HG03135 (cell line): Measurements from ENCODE around the gene RBM20.
"Not testable (repeated sequence)": the region's sequence is repeated elsewhere in the genome, so short reads cannot be mapped to it uniquely, and the experiment has no call there.

Source experiments
- ATAC-seq: cut with Tn5 transposase; IDR thresholded peaks from one replicate; pipeline ENCODE4 v1.9.1; 2021; ENCODE audit warnings: mild to moderate bottlenecking, moderate library complexity; ENCODE audit not compliant: unreplicated experiment

Gene RBM20

GRCh38 chr10:110643653-110644597 lies at the start of gene RBM20:
Gene RBM20, plus strand, starts transcription at chr10:110644336. Its CDS starts 119 bp downstream, at chr10:110644455.
- no peak for ATAC-seq

DNA sequence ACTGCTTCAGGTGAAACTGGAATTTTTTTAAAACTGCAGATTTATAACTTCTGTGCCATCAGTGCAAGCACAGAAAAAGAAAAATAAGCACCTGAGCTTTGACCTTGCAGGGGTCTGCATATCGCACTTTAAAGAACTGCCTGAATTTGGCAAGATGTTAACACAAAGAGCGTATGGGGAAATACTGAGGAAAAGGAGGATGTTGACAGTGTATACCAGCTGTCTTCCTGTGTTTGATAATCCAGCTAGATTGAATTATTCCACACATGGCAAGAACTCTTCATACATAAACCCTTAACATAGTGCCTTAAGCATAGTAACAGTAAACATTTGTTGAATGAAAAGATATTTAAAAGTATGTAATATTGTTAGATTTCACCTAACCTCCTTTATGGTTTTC lies 46.7 kb upstream of the RBM20 start:
- no peak for ATAC-seq

GRCh38 chr10:110600487-110601101 lies 43.5 kb upstream of the RBM20 start:
- ATAC-seq, result no peak

- no peak for ATAC-seq
These were observed 42.6 kb upstream of the RBM20 start for GRCh38 chr10:110601581-110601980.

DNA sequence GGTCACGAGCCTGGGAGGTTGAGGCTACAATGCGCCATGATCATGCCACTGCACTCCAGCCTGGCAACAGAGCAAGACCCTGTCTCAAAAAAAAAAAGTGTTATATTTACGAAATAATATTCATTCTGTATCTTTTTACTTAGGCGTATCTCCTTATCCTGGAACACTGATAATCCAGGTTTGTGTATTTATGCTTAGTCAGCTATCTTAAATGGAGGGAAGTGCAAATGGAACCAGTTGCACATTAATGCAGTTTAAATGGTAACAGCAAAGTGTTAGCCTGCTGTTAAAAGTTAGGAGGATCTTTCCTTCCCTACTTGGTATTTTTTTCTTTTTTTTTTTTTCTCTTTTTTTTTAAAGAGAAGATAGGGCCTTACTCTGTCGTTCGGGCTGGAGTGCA lies 36.0 kb upstream of the RBM20 start:
- no peak for ATAC-seq

- no peak for ATAC-seq
These were observed 34.5 kb upstream of the RBM20 start for GRCh38 chr10:110609605-110610004.

DNA sequence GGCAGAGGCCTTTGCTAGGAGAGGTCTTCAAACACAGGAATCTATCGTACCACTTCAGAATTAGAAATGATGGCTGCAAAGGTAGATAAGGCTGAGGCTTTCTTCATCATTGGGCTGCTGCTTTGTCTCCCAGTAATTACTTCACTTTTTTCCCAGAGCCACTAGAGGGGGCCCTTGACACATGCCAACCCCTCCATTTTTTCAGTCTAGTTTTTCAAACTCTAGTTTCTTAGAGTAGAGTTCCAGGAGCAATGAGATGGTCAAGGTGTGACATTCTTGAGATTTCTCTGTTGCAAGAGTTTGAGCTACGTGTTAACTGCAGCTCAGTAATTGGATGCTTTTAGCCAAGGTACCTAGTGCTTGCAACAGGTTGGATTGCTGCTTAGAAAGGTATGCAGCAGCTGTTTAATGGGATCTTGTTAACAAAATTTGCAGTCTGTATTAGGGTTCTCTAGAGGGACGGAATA lies 33.8 kb upstream of the RBM20 start:
- ATAC-seq, result no peak

DNA sequence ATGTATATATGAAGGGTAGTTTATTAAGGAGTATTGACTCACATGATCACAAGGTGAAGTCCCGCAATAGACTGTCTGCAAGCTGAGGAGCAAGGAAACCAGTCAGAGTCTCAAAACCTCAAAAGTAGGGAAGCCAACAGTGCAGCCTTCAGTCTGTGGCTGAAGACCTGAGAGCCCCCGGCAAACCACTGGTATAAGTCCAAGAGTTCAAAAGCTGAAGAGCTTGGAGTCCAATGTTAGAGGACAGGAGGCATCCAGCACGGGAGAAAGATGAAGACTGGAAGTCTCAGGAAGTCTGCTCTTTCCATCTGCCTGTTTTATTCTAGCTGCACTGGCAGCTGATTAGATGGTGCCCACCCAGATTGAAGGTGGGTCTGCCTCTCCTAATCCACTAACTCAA lies 33.4 kb upstream of the RBM20 start:
- ATAC-seq, result not testable (repeated sequence)

DNA sequence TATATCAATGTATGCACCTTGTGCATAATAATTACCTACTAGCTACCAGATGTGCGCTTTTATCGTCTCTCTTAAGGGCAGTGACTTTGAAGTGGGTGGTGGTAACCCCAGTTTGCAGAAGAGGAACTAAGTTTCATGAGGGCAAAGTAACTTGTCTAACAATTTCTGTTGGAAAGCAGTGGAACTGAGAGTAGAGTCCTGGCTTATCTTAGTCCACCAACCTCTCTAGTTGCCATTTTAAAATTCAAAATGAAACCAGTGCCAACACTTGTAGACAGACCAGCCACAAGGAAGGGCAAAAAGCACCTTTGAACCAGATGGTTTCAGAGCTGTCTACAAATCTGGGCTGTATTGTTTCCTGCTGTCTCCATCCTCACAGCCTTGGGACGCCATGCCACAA lies 32.0 kb upstream of the RBM20 start:
- ATAC-seq, result no peak

DNA sequence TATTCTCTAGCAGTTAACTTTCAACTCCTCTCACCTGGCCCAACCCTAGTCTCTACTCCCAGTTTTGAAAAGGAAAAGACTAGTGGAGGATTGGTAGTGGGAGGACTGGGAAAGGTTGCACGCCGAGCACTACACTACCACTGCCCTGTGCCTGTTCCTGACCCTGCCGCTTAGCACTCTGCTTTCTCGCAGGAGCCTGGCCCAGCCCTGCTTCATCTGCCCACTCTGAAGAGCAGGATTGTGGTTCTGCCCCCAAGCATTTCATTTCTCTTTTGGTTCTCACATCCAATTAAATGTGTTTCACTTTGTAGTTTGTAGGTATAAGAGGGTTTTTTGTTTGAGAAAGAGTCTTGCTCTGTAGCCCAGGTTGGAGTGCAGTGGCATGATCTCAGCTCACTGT lies 31.5 kb upstream of the RBM20 start:
- no peak for ATAC-seq

- ATAC-seq, result no peak
These were observed 30.7 kb upstream of the RBM20 start for GRCh38 chr10:110613341-110613995.

DNA sequence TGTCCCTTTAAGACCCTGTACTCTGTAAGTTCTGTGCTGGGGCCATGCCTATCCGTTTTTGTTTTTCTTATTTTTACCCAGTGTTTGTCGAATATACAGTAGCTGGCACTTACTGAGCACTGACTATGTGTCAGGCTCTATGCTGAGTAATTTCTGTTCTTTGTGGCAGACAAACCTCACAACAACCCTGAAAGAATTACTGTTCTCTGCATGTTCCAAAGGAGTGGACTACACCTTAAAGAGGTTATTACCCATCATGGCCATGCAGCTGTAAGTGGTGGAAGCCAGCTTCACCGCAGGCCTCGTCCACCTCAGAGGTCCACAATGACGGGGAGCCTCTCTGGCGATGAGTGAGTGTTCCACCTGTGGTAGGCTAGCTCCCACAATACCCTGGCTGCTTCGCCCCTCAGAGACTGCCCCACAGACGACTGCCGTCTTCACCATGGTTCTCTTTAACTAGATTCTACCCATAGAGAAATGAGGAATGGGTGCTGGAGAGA lies 30.1 kb upstream of the RBM20 start:
- ATAC-seq, result no peak

DNA sequence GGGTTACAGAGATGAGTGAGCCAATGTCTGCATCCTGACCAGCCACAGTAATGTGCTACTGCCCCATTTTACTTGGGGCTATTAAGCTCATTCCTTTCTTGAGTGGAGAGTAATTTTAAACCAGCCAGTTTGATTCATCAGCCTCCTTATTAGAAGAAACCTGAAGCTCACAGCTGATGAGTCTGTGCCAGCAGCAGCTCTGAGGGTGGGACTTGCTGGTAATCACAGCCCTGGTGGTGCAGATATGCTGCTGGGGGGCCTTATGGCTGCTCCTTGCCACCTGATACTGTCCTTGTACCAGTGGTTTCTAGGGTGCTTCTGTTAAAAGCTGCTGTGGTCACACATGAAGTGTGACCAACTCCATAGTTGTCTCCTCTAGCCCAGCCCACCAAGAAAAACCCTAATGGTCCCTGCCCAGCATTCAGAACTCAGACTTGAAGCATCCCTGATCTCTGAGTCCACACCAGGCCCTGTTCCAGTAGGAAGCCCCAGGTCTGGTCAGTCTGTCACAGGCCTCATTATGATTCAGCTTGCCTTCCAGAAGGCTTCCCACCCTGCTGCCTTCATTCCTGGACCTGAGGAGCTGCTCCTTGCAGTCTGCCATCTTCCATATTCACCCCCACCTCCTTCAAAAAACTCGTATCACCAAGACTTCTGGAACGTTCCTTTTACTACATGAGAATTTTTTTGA lies 28.9 kb upstream of the RBM20 start:
- no peak for ATAC-seq

- ATAC-seq, result no peak
These were observed 27.6 kb upstream of the RBM20 start for GRCh38 chr10:110616493-110617033.

DNA sequence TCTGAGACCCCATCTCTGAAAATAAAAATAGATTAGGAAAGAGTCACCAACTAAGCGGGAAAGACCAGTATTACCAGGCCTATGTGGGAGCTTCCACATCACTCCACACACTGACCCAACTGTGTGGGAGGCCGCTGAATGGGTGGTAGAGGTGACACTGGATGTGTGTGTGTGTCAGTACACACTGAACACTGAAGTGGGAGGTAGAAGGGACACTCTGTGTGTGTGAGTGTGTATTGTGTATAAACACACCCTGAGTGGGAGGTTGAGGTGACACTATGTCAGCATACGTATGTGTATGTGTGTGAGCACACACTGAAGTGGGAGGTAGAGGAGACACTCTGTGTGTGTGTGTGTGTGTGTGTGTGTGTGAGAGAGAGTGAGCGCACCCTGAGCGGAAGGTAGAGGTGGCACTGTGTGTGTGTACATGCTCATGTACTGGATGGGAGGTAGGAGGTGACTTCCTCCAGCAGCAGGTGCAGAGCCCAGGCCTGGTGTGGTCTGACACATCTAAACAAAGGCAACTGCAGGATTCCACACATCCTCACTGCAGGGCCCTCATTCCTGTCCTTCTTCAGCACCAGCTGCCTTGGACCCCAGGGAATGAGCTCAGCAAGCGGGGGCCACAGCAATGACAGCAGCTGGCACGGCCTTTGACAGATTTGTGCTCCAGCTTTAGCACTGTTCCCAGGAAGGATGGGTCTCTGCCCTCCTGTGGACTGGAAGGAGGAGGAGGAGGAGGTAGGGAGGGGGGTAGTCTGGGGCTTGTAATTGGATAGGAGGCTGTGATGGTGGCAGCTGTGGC lies 26.5 kb upstream of the RBM20 start:
- no peak for ATAC-seq

- ATAC-seq, result no peak
These were observed 25.9 kb upstream of the RBM20 start for GRCh38 chr10:110618230-110618610.

DNA sequence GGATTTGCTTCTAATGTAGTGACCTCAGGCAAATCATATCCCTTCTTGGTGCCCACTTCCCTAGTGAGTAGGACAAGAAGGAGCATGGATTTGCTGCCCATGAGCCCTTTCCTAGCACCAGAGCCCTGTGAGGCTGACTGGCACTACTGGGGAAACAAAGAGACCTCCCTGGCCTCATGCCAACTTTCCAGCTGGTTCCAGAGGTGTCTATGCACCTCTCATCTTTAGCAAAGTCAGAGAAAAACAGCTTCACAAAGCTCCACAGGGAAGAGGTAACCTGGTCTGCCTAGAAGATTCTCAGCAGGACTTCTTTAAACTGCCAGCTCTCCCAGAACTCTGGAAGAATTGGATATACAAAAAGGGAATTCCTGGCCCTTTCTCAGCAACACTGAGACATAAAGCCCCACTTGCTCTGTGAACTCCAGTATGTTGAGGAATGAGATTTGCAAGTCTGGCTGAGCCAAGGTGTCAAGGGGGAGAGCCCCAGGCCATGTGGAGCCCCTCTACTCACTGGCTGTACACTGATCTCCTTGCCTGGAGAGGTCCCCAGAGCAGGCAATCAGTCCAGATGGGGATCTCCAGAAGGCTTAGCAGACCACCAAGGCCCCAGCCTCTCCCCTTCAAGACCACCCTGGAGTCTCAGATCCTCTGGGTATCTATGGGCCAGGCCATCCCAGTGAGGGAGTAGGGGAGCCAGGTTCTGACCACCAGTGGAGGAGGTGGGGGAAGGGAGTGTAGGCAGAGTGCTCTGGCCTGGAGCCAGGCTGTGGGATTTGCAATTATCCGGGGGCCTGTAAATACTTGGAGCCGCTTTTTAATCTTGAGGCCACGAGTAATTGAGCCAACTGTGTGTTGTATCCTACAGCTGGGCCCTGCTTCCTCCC lies 24.4 kb upstream of the RBM20 start:
- no peak for ATAC-seq

DNA sequence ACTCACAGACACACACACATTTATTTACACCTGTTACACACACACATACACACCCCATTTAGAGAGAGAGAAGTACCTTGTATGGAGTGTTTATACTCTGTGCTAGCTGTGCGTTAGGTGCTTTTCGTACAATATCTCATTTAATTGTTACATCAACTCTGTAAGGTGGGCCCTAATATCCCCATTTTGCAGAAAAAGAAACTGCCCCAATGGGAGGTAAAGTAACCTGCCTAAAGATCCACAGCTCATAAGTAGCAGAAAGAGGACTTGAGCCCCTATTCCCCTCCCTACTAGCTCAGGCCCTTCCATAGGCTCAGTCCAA lies 23.8 kb upstream of the RBM20 start:
- no peak for ATAC-seq

DNA sequence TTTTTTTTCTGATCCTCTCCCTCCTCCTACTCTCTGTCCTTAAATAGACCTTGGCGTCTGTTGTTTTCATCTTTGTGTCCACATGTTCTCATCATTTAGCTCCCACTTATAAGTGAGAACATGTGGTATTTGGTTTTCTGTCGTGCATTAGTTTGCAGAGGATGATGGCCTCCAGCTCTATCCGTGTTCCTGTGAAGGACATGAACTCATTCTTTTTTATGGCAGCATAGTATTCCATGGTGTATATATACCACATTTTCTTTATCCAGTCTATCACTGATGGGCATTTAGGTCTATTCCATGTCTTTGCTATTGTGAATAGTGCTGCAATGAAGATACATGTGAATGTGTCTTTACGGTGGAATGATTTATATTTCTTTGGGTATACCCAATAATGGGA lies 20.8 kb upstream of the RBM20 start:
- ATAC-seq, result not testable (repeated sequence)
